SK-N-SH (cell line): Measurements from ENCODE around the gene AEN. TPM values are rescaled to one million over a fixed set of nuclear protein-coding genes. Genes with fewer than 3 reads are reported as not detected.

Experiments used
- CTCF ChIA-PET: fragments of 300-600, 350-600 bp; formaldehyde crosslinking; extraction: SDS; loops from one replicate; lab custom pipeline; 2021; lab: Yijun Ruan, JAX
- POLR2A ChIA-PET: fragments of 350-600 bp; sonication (Branson Sonifier 250); formaldehyde crosslinking; extraction: SDS; loops from one replicate; lab custom pipeline; 2020; ENCODE audit warnings: antibody characterized with exemption, inconsistent platforms; lab: Yijun Ruan, JAX
- DNase-seq: peaks from one replicate; pipeline ENCODE4 v3.0.0; 2012
- H2AFZ ChIP-seq: fragments of 200-600 bp; sonication (generic); 2 replicates; pipeline ENCODE4 v1.8.1; 2016; ENCODE audit warnings: antibody characterized with exemption, mild to moderate bottlenecking, low read depth
- H3F3A ChIP-seq: fragments of 200-600 bp; sonication (generic); replicated peaks from 2 replicates; pipeline ENCODE3; 2016; ENCODE audit warnings: antibody characterized with exemption, mild to moderate bottlenecking; ENCODE audit not compliant: insufficient read depth
- H3K27ac ChIP-seq, 2 experiments: fragments of 200-500 bp in 1 of 2; fragments of 200-600 bp in 1 of 2; sonication (Bioruptor generic) in 1 of 2; sonication (generic), shearing (Covaris generic) in 1 of 2; 2 replicates each; pipeline versions ENCODE4 v1.5.1 to v1.6.1; 2014 to 2016; ENCODE audit warnings: low read depth in 2 of 2, inconsistent platforms in 1 of 2, low read length in 1 of 2, mild to moderate bottlenecking in 1 of 2, mixed read lengths in 1 of 2
- H3K27me3 ChIP-seq: fragments of 200-600 bp; sonication (generic), shearing (Covaris generic); 2 replicates; pipeline ENCODE4 v1.6.1; 2016; ENCODE audit warnings: mixed run types; ENCODE audit not compliant: insufficient read depth
- H3K36me3 ChIP-seq, 2 experiments: fragments of 200-500 bp in 1 of 2; fragments of 200-600 bp in 1 of 2; sonication (Bioruptor generic) in 1 of 2; sonication (generic) in 1 of 2; replicated peaks in 1 of 2; 2 replicates each; pipeline versions ENCODE3 to v1.5.1; 2014 to 2016; ENCODE audit warnings: low read length in 1 of 2, mild to moderate bottlenecking in 1 of 2; ENCODE audit not compliant: insufficient read depth in 2 of 2, control insufficient read depth in 1 of 2
- H3K4me1 ChIP-seq, 2 experiments: fragments of 200-500 bp in 1 of 2; fragments of 200-600 bp in 1 of 2; sonication (Bioruptor generic) in 1 of 2; sonication (generic), shearing (Covaris generic) in 1 of 2; 2 replicates each; pipeline versions ENCODE4 v1.5.1 to v1.6.1; 2014 to 2016; ENCODE audit warnings: low read depth in 1 of 2, low read length in 1 of 2, mixed run types in 1 of 2; ENCODE audit not compliant: insufficient read depth in 2 of 2, control insufficient read depth in 1 of 2
- H3K4me2 ChIP-seq: fragments of 200-600 bp; sonication (generic), shearing (Covaris generic); 2 replicates; pipeline ENCODE4 v1.6.1; 2017; ENCODE audit warnings: mixed run types
- H3K4me3 ChIP-seq, 2 experiments: fragments of 200-500 bp in 1 of 2; fragments of 200-600 bp in 1 of 2; sonication (Bioruptor generic) in 1 of 2; sonication (generic), shearing (Covaris generic) in 1 of 2; 2 replicates each; pipeline versions ENCODE4 v1.5.1 to v1.8.1; 2014 to 2016; ENCODE audit warnings: low read depth in 2 of 2, inconsistent platforms in 1 of 2, low read length in 1 of 2, mild to moderate bottlenecking in 1 of 2, mixed read lengths in 1 of 2, moderate library complexity in 1 of 2
- H3K79me2 ChIP-seq: fragments of 200-600 bp; sonication (generic); 2 replicates; pipeline ENCODE4 v1.8.1; 2017; ENCODE audit warnings: mild to moderate bottlenecking; ENCODE audit not compliant: insufficient read depth
- H3K9ac ChIP-seq: fragments of 200-600 bp; sonication (generic); 2 replicates; pipeline ENCODE4 v1.6.1; 2017; ENCODE audit warnings: mixed run types
- H3K9me2 ChIP-seq: fragments of 200-600 bp; sonication (generic); 2 replicates; pipeline ENCODE4 v1.6.1; 2017; ENCODE audit warnings: mixed run types
- H3K9me3 ChIP-seq: fragments of 200-600 bp; sonication (generic); 2 replicates; pipeline ENCODE4 v1.6.1; 2017; ENCODE audit warnings: mixed run types, mild to moderate bottlenecking, moderate library complexity
- H4K20me1 ChIP-seq: fragments of 200-600 bp; sonication (generic); 2 replicates; pipeline ENCODE4 v1.6.1; 2017; ENCODE audit warnings: mild to moderate bottlenecking, mixed run types; ENCODE audit not compliant: insufficient read depth
- FOXJ3 ChIP-seq: sonication (generic); formaldehyde crosslinking; IDR thresholded peaks from 2 replicates; pipeline ENCODE4 v1.5.1; 2020; ENCODE audit warnings: mild to moderate bottlenecking, missing genetic modification reagents
- GATA2 ChIP-seq: sonication (generic); formaldehyde crosslinking; IDR thresholded peaks from 2 replicates; pipeline ENCODE4 v1.5.0; 2020; ENCODE audit warnings: mild to moderate bottlenecking, missing genetic modification reagents
- IRF3 ChIP-seq: fragments of 150-350 bp; IDR thresholded peaks from 2 replicates; pipeline ENCODE4 v1.6.1; 2016; ENCODE audit warnings: mild to moderate bottlenecking, low read depth, low read length
- JUND ChIP-seq: IDR thresholded peaks from 2 replicates; pipeline ENCODE4 v1.4.0; 2012
- PBX3 ChIP-seq: IDR thresholded peaks from 2 replicates; pipeline ENCODE4; 2012
- POLR2AphosphoS5 ChIP-seq: IDR thresholded peaks from 2 replicates; pipeline ENCODE4 v1.6.1; 2012; ENCODE audit warnings: low read depth, low read length
- REST ChIP-seq: IDR thresholded peaks from 2 replicates; pipeline ENCODE4 v1.6.1; 2012; ENCODE audit warnings: mild to moderate bottlenecking, low read depth, low read length, moderate library complexity
- RFX5 ChIP-seq: IDR thresholded peaks from 2 replicates; pipeline ENCODE4 v1.6.1; 2012; ENCODE audit warnings: mild to moderate bottlenecking, improper control_type of control experiment, low read length
- SMC3 ChIP-seq: IDR thresholded peaks from 2 replicates; pipeline ENCODE4 v1.6.1; 2012; ENCODE audit warnings: low read depth, low read length, improper control_type of control experiment
- TCF12 ChIP-seq: IDR thresholded peaks from 2 replicates; pipeline ENCODE4 v1.4.0; 2012
- TEAD4 ChIP-seq: IDR thresholded peaks from 2 replicates; pipeline ENCODE4 v1.4.0; 2012; ENCODE audit warnings: mild to moderate bottlenecking, borderline replicate concordance; ENCODE audit not compliant: insufficient read depth
- WGBS: methylation state at CpG from one replicate; pipeline ENCODE4 v1.1.6; 2017; ENCODE audit warnings: low lambda C conversion rate; 5-methylcytosine and 5-hydroxymethylcytosine counted together
- polyA plus RNA-seq, 3 experiments: library from polyadenylated mRNA; depleted of rRNA; stranded (reverse); fragments of >200 nt; gene quantifications; 2 replicates each; pipeline ENCODE4 v1.2.3, GENCODE V29; 2012

The AEN gene
- polyA plus RNA-seq, 1 of the 3 experiments (the other 2 are of a cell fraction) = 46.4 TPM

GRCh38 chr15:88609344-88610090, 11.6 kb upstream of the AEN start:
- Histone ChIP-seq H3F3A (no peaks in the 10 kb centered on the region), H4K20me1 (no peaks in the 10 kb centered on the region), H3K27me3 (peaks cover 16% of the 10 kb centered on the region), H3K4me1 (peaks cover 0 to 13% of the 10 kb centered on the region in 2 experiments; a peak in 1 of 4 replicates), H3K9ac (no peak overlapping the region), H3K27ac (no peak overlapping the region; a peak in 1 of 4 replicates), H3K9me3 (no peaks in the 10 kb centered on the region), H3K79me2 (no peaks in the 10 kb centered on the region), H3K36me3 (no peaks in the 10 kb centered on the region), H3K9me2 (no peaks in the 10 kb centered on the region), H3K4me2 (no peak overlapping the region), H2AFZ (no peak overlapping the region), H3K4me3 (no peak overlapping the region)
- CTCF ChIA-PET = interaction anchor here (0.7 to 3.2 kb wide), 2 partner anchors 15 to 132 kb away, joined by 3 to 11 read pairs; no protein-coding TSS in a partner anchor
- 73% methylated on average over 4 of the region's 4 CpGs for whole genome bisulfite sequencing
- DNase-seq = no peak
- POLR2A ChIA-PET = no interaction called here
- TF ChIP-seq POLR2AphosphoS5 (no peak), PBX3 (no peak)

- Histone ChIP-seq H2AFZ (no peak overlapping the region), H3F3A (no peaks in the 10 kb centered on the region), H3K36me3 (no peaks in the 10 kb centered on the region), H3K9me3 (no peaks in the 10 kb centered on the region), H3K9me2 (no peaks in the 10 kb centered on the region), H4K20me1 (no peaks in the 10 kb centered on the region), H3K79me2 (no peaks in the 10 kb centered on the region), H3K4me3 (no peak overlapping the region), H3K27me3 (peaks cover 4% of the 10 kb centered on the region; the same call in 1 of the 2 replicates), H3K4me1 (peaks cover 0 to 7% of the 10 kb centered on the region in 2 experiments; a peak in 1 of 4 replicates), H3K9ac (no peak overlapping the region), H3K4me2 (no peak overlapping the region), H3K27ac (no peak overlapping the region)
- no peak for DNase-seq
- ChIA-PET CTCF (interaction anchor here (0.5 to 1.0 kb wide), 3 partner anchors 13 to 134 kb away, joined by 3 to 7 read pairs (median 5); no protein-coding TSS in a partner anchor), POLR2A (no interaction called here)
- 52% methylated on average over 4 of the region's 4 CpGs for WGBS
- TF ChIP-seq TEAD4 (no peak), TCF12 (no peak), FOXJ3 (CRISPR knock-in tag) (no peak), RFX5 (no peak), JUND (no peak)
Observed at GRCh38 chr15:88610701-88611231, 10.4 kb upstream of the AEN start.

GRCh38 chr15:88612186-88612796, 8.8 kb upstream of the AEN start:
- Histone ChIP-seq H3K27me3 (peaks cover under 1% of the 10 kb centered on the region; the same call in 1 of the 2 replicates), H4K20me1 (no peaks in the 10 kb centered on the region), H3K4me1 (peaks cover 0 to 7% of the 10 kb centered on the region in 2 experiments; a peak in 1 of 4 replicates), H3K4me3 (no peak overlapping the region), H3K27ac (no peak overlapping the region), H3K9me3 (no peaks in the 10 kb centered on the region), H3K79me2 (no peaks in the 10 kb centered on the region), H3F3A (no peaks in the 10 kb centered on the region), H3K9ac (no peak overlapping the region), H2AFZ (no peak overlapping the region), H3K4me2 (no peak overlapping the region), H3K9me2 (no peaks in the 10 kb centered on the region), H3K36me3 (no peaks in the 10 kb centered on the region)
- POLR2A ChIA-PET = no interaction called here
- 69% methylated on average over 7 of the region's 7 CpGs for WGBS
- no peak for DNase-seq
- CTCF ChIA-PET = interaction anchor here (1.1 to 5.8 kb wide), 3 partner anchors 10 to 134 kb away, joined by 3 to 44 read pairs (median 4); no protein-coding TSS in a partner anchor
- TF ChIP-seq IRF3 (no peak), GATA2 (CRISPR knock-in tag) (no peak), JUND (no peak), TCF12 (no peak), SMC3 (no peak), TEAD4 (no peak), REST (no peak), FOXJ3 (CRISPR knock-in tag) (no peak)
